GM10248 (cell line): Measurements from ENCODE around the gene FAM181A.

Source experiments
- CTCF ChIA-PET: fragments of 300-600 bp; sonication (Branson Sonifier 250); formaldehyde crosslinking; extraction: SDS; loops from one replicate; lab custom pipeline; 2021; ENCODE audit warnings: antibody characterized with exemption; lab: Yijun Ruan, JAX
- POLR2A ChIA-PET: fragments of 350-650 bp; sonication (Branson Sonifier 250); formaldehyde crosslinking; extraction: SDS; loops from one replicate; lab custom pipeline; 2020; ENCODE audit warnings: antibody characterized with exemption; lab: Yijun Ruan, JAX
- DNase-seq: peaks from one replicate; pipeline ENCODE4 v3.0.0; 2012; ENCODE audit errors: extremely low spot score
- TF ChIP-seq, protein P1 (sequence below): IDR thresholded peaks from 2 replicates; pipeline ENCODE4 v1.5.1; 2012; ENCODE audit warnings: mild to moderate bottlenecking, low read depth; ENCODE audit errors: extremely low read depth, missing control alignments, control extremely low read depth

Gene FAM181A

GRCh38 chr14:93901813-93902212 lies 25.3 kb upstream of the FAM181A start:
- CTCF ChIA-PET, result interaction anchor here (1.2 to 2.7 kb wide), 2 partner anchors 9 to 345 kb away, joined by 3 to 8 read pairs; no protein-coding TSS in a partner anchor
- TF ChIP-seq, protein P1, sequence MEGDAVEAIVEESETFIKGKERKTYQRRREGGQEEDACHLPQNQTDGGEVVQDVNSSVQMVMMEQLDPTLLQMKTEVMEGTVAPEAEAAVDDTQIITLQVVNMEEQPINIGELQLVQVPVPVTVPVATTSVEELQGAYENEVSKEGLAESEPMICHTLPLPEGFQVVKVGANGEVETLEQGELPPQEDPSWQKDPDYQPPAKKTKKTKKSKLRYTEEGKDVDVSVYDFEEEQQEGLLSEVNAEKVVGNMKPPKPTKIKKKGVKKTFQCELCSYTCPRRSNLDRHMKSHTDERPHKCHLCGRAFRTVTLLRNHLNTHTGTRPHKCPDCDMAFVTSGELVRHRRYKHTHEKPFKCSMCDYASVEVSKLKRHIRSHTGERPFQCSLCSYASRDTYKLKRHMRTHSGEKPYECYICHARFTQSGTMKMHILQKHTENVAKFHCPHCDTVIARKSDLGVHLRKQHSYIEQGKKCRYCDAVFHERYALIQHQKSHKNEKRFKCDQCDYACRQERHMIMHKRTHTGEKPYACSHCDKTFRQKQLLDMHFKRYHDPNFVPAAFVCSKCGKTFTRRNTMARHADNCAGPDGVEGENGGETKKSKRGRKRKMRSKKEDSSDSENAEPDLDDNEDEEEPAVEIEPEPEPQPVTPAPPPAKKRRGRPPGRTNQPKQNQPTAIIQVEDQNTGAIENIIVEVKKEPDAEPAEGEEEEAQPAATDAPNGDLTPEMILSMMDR, result no peak
- POLR2A ChIA-PET, result no interaction called here
- DNase-seq, result no peak

- DNase-seq, result no peak
- ChIA-PET POLR2A (no interaction called here), CTCF (interaction anchor here (0.7 to 2.7 kb wide), 3 partner anchors 10 to 30 kb away, joined by 3 to 8 read pairs (median 3); no protein-coding TSS in a partner anchor)
- TF ChIP-seq, protein P1, result no peak
Observed at GRCh38 chr14:93902619-93903307, 24.4 kb upstream of the FAM181A start.

GRCh38 chr14:93903342-93904184 lies 23.6 kb upstream of the FAM181A start:
- ChIA-PET POLR2A (no interaction called here), CTCF (interaction anchor here (0.7 to 2.7 kb wide), 3 partner anchors 10 to 31 kb away, joined by 3 to 8 read pairs (median 3); no protein-coding TSS in a partner anchor)
- no peak for DNase-seq
- TF ChIP-seq, protein P1, result peak; percentile 36

DNA sequence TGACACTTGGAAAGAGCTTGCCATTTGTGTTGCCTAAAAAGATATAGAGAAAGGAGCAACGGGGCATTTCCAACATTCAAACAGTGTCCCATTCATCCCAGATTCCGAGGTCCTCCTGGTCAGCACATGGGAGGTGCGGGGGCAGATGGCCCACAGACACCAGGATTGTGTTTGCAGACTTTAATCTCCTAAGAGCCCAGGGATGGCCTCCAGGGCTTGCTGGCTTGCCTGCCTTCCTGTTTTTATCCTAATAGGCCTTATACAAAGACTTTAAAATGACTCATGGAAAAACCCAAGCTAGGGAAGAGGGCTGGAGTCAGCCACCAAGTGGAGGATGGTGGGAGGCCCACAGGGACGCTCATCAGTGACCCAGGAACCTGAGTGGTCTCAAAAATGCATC lies 21.5 kb upstream of the FAM181A start:
- no peak for DNase-seq
- ChIA-PET POLR2A (no interaction called here), CTCF (interaction anchor here (1.2 to 5.9 kb wide), 3 partner anchors 10 to 250 kb away, joined by 4 to 42 read pairs (median 11); no protein-coding TSS in a partner anchor)
- TF ChIP-seq, protein P1, result no peak

DNA sequence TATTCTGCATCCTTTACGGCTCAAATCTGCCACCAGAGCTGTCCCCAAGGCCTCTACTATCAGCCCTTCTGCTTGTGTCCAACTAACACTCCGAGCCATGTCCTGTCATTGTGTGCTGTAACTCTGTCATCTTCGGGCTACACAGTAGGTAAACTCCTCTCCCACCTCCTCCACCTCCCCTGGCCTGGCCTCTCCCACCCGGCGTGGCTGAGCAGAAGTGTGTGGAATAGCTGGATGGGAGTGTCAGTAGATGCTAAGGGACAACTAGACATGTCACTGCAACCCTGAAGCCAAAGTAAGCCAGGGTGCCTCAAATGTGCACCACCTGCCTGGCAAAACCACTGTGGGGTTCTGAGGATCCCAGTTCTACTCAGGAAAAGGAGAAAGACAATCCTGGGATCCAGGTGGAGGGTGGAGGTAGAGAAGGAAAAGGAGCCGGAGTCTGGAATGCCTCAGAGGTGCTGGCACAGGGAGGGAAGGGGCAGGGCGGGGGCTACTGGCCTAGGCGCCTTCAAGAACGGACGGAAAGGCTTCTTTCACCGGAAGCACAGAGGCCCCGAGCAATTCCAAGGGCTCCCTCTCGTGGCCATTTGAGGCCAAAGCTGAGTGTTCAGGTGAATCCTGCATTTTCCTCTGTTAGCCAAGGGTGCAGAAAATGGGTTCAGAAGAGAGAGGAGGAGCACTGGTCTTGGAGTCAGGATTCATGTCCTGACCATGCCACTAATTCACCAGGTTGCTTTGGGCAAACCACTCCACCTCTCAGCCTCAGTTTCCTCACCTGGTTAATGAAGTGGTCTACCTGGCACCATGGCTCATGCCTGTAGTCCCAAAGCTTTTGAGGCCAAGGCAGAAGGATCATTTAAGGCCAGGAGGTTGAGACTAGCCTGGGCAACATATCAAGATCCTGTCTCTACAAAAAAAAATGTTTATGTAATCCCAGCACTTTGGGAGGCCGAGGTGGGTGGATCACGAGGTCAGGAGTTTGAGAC lies 20.5 kb upstream of the FAM181A start:
- peak; percentile 86 for DNase-seq
- TF ChIP-seq, protein P1, result peak; percentile 81
- ChIA-PET POLR2A (no interaction called here), CTCF (interaction anchor here (0.7 to 5.9 kb wide), 12 partner anchors 8 to 251 kb away, joined by 3 to 42 read pairs (median 4); no protein-coding TSS in a partner anchor)
